ENCODE measurements around the gene PTPRN2. TPM values are rescaled to one million over a fixed set of nuclear protein-coding genes. Genes with fewer than 3 reads are reported as not detected.

PTPRN2 gene
- total and polyA plus RNA-seq, 2 experiments from 2014 or later, result 0.28 TPM; not detected in 1

- H3K9me3 ChIP-seq (ENCODE audit: low read depth), result no peaks in the 10 kb centered on the region
- no peak for DNase-seq (ENCODE audit: low read depth in 1 of 2, low spot score in 1 of 2)
- H3K4me3 ChIP-seq, result no peak overlapping the region
- H3K27ac ChIP-seq, result no peak overlapping the region
- no peaks in the 10 kb centered on the region for H3K4me1 ChIP-seq (ENCODE audit: low read depth)
- no peaks in the 10 kb centered on the region for H3K36me3 ChIP-seq
- TF ChIP-seq CTCF (IDR thresholded peaks at IDR 0.05; ENCODE audit: low read depth, low read length), result no peak
- H3K27me3 ChIP-seq, result peaks cover 30% of the 10 kb centered on the region
These were observed 912.8 kb downstream of the PTPRN2 start for GRCh38 chr7:157674715-157675426.

GRCh38 chr7:157674027-157674714 lies 913.5 kb downstream of the PTPRN2 start:
- no peak overlapping the region for H3K4me3 ChIP-seq
- no peak for DNase-seq (ENCODE audit: low read depth in 1 of 2, low spot score in 1 of 2)
- peaks cover 23% of the 10 kb centered on the region for H3K27me3 ChIP-seq
- H3K27ac ChIP-seq, result no peak overlapping the region
- H3K9me3 ChIP-seq (ENCODE audit: low read depth), result no peaks in the 10 kb centered on the region
- no peaks in the 10 kb centered on the region for H3K4me1 ChIP-seq (ENCODE audit: low read depth)
- TF ChIP-seq CTCF (IDR thresholded peaks at IDR 0.05; ENCODE audit: low read depth, low read length), result no peak
- no peaks in the 10 kb centered on the region for H3K36me3 ChIP-seq

- DNase-seq (ENCODE audit: low read depth in 1 of 2, low spot score in 1 of 2), result no peak
- TF ChIP-seq CTCF (IDR thresholded peaks at IDR 0.05; ENCODE audit: low read depth, low read length), result no peak
- peaks cover 17% of the 10 kb centered on the region for H3K27me3 ChIP-seq
These were observed 914.0 kb downstream of the PTPRN2 start for GRCh38 chr7:157673573-157673972.

GRCh38 chr7:157671358-157672255 lies 916.0 kb downstream of the PTPRN2 start:
- Histone ChIP-seq H3K36me3 (no peaks in the 10 kb centered on the region), H3K4me1 (ENCODE audit: low read depth) (no peaks in the 10 kb centered on the region), H3K4me3 (no peak overlapping the region), H3K27me3 (no peaks in the 10 kb centered on the region), H3K9me3 (ENCODE audit: low read depth) (no peaks in the 10 kb centered on the region), H3K27ac (no peak overlapping the region)
- no peak for DNase-seq (ENCODE audit: low read depth in 1 of 2, low spot score in 1 of 2)
- TF ChIP-seq CTCF (IDR thresholded peaks at IDR 0.05; ENCODE audit: low read depth, low read length), result no peak

More at GRCh38 chr7:157673573-157673972, 914.0 kb downstream of the PTPRN2 start:
- H3K9me3 ChIP-seq (ENCODE audit: low read depth), result no peaks in the 10 kb centered on the region
- no peak overlapping the region for H3K27ac ChIP-seq
- no peaks in the 10 kb centered on the region for H3K36me3 ChIP-seq
- no peaks in the 10 kb centered on the region for H3K4me1 ChIP-seq (ENCODE audit: low read depth)
- no peak overlapping the region for H3K4me3 ChIP-seq

GRCh38 chr7:157670490-157671357 lies 916.9 kb downstream of the PTPRN2 start:
- Histone ChIP-seq H3K9me3 (ENCODE audit: low read depth) (no peaks in the 10 kb centered on the region), H3K4me3 (no peak overlapping the region), H3K4me1 (ENCODE audit: low read depth) (no peaks in the 10 kb centered on the region), H3K27ac (no peak overlapping the region), H3K27me3 (no peaks in the 10 kb centered on the region), H3K36me3 (no peaks in the 10 kb centered on the region)
- TF ChIP-seq CTCF (IDR thresholded peaks at IDR 0.05; ENCODE audit: low read depth, low read length), result no peak
- DNase-seq (ENCODE audit: low read depth in 1 of 2, low spot score in 1 of 2), result no peak

Measured in cardiac muscle cell (in vitro differentiated cells and primary cell).